K562 (cell line): ENCODE results near the gene CNTN3. TPM values are rescaled to one million over a fixed set of nuclear protein-coding genes. Genes with fewer than 3 reads are reported as not detected.

ENCODE experiments used
- ATAC-seq: fragments of 200-7000 bp; cut with Tn5 transposase; 3 replicates; pipeline ENCODE4 v1.9.1; 2020; ENCODE audit warnings: moderate library complexity
- BruUV-seq: library from RNA; stranded (reverse); fragments of 400-500 nt; replicated peaks from 2 replicates; lab custom pipeline; 2021; lab: Mats Ljungman, UMichigan
- CTCF ChIA-PET: fragments of 300-600 bp; formaldehyde crosslinking; extraction: SDS; loops from one replicate; lab custom pipeline; 2021; ENCODE audit warnings: low intra/inter-chr PET ratio; lab: Yijun Ruan, JAX
- POLR2A ChIA-PET: fragments of 300-600, 350-650 bp; sonication (Branson Sonifier 250); formaldehyde crosslinking; extraction: SDS; loops from one replicate; lab custom pipeline; 2021; ENCODE audit warnings: antibody characterized with exemption, inconsistent platforms; lab: Yijun Ruan, JAX
- DNase-seq, 4 experiments: peaks; one replicate each; pipeline versions ENCODE4 v3.0.0 to v3.0.0-alpha.2; 2011 to 2018; ENCODE audit warnings: low spot score in 3 of 4, mixed read lengths in 3 of 4; ENCODE audit errors: extremely low read depth in 1 of 4
- FAIRE-seq: peaks from 2 replicates; lab custom pipeline; 2011; peaks lifted over from hg19 to GRCh38; lab: Jason Lieb, UNC
- H2AFZ ChIP-seq: 2 replicates; pipeline ENCODE4 v1.6.0; 2011; ENCODE audit warnings: low read depth, low read length, control low read depth, inconsistent platforms
- H3K27ac ChIP-seq: fragments of 200-600 bp; 3 replicates; pipeline ENCODE4 v1.8.0; 2011; ENCODE audit warnings: low read depth, mild to moderate bottlenecking, control low read depth, inconsistent platforms, low read length, moderate library complexity, mixed read lengths; ENCODE audit errors: extremely low read depth
- H3K27me3 ChIP-seq, 2 experiments: fragments of 300-600 bp in 1 of 2; 2 replicates in 1 of 2; 3 replicates in 1 of 2; pipeline versions ENCODE4 v1.6.0 to v1.8.0; 2011; ENCODE audit warnings: inconsistent platforms in 2 of 2, low read length in 2 of 2, mild to moderate bottlenecking in 1 of 2, mixed read lengths in 1 of 2, moderate library complexity in 1 of 2; ENCODE audit not compliant: control insufficient read depth in 2 of 2, insufficient read depth in 2 of 2
- H3K36me3 ChIP-seq: fragments of 300-600 bp; 3 replicates; pipeline ENCODE4 v1.8.0; 2011; ENCODE audit warnings: mild to moderate bottlenecking, low read length, inconsistent platforms; ENCODE audit not compliant: control insufficient read depth, insufficient read depth
- H3K4me1 ChIP-seq, 2 experiments: fragments of 200-600 bp in 1 of 2; replicated peaks in 1 of 2; 2 replicates in 1 of 2; 3 replicates in 1 of 2; pipeline versions ENCODE4 v1.5.1 to v1.8.0; 2011; ENCODE audit warnings: inconsistent platforms in 2 of 2, low read length in 2 of 2, mild to moderate bottlenecking in 1 of 2, mixed read lengths in 1 of 2, moderate library complexity in 1 of 2; ENCODE audit not compliant: control insufficient read depth in 2 of 2, insufficient read depth in 2 of 2
- H3K4me2 ChIP-seq: 2 replicates; pipeline ENCODE4 v1.6.1; 2011; ENCODE audit warnings: low read length, control low read depth, inconsistent platforms, mixed read lengths; ENCODE audit not compliant: insufficient read depth
- H3K4me3 ChIP-seq: fragments of 200-600 bp; sonication (generic), shearing (Covaris generic); 2 replicates; pipeline ENCODE4 v1.5.1; 2016; ENCODE audit warnings: control low read depth, inconsistent platforms
- H3K79me2 ChIP-seq: fragments of 200-600 bp; 3 replicates; pipeline ENCODE4 v1.8.0; 2011; ENCODE audit warnings: low read length, inconsistent platforms; ENCODE audit not compliant: control insufficient read depth, insufficient read depth
- H3K9ac ChIP-seq, 2 experiments: 2 replicates each; pipeline versions ENCODE4 v1.6.0 to v1.6.1; 2011; ENCODE audit warnings: low read depth in 2 of 2, low read length in 2 of 2, control low read depth in 1 of 2, inconsistent platforms in 1 of 2, mild to moderate bottlenecking in 1 of 2, mixed read lengths in 1 of 2; ENCODE audit not compliant: insufficient read depth in 1 of 2
- H3K9me1 ChIP-seq: one replicate; pipeline ENCODE4 v1.6.0; 2011; ENCODE audit warnings: inconsistent platforms, mild to moderate bottlenecking, low read length, moderate library complexity; ENCODE audit not compliant: control insufficient read depth, insufficient read depth
- H3K9me3 ChIP-seq: replicated peaks from 2 replicates; pipeline ENCODE4 v1.5.1; 2011; ENCODE audit warnings: low read depth, low read length, inconsistent platforms; ENCODE audit not compliant: control insufficient read depth, insufficient read depth
- H4K20me1 ChIP-seq: replicated peaks from 2 replicates; pipeline ENCODE4 v1.6.1; 2011; ENCODE audit warnings: low read length, inconsistent platforms, mixed read lengths; ENCODE audit not compliant: control insufficient read depth, insufficient read depth
- DMBX1 ChIP-seq: fragments of 250-450 bp; sonication (Bioruptor Pico); IDR thresholded peaks from 2 replicates; pipeline ENCODE4 v1.8.0; 2022; ENCODE audit warnings: inconsistent platforms, mild to moderate bottlenecking, moderate library complexity, borderline replicate concordance
- FIP1L1 ChIP-seq: fragments of 200-400 bp; formaldehyde crosslinking; IDR thresholded peaks from 2 replicates; pipeline ENCODE4 v1.6.1; 2018; ENCODE audit warnings: mild to moderate bottlenecking, low read depth, low read length; ENCODE audit not compliant: poor library complexity, severe bottlenecking
- MAFG ChIP-seq: fragments of 450-650 bp; conservative IDR thresholded peaks from 2 replicates; pipeline ENCODE4 v1.6.1; 2016; ENCODE audit warnings: missing genetic modification characterization, missing compliant biosample characterization
- PCBP1 ChIP-seq: fragments of 200-400 bp; formaldehyde crosslinking; IDR thresholded peaks from 2 replicates; pipeline ENCODE4 v1.6.1; 2018; ENCODE audit warnings: mild to moderate bottlenecking, low read depth, low read length; ENCODE audit not compliant: poor library complexity, severe bottlenecking
- SAFB2 ChIP-seq: fragments of 200-400 bp; formaldehyde crosslinking; IDR thresholded peaks from 2 replicates; pipeline ENCODE4 v1.6.1; 2018; ENCODE audit warnings: borderline replicate concordance, low read length, low read depth, moderate library complexity; ENCODE audit not compliant: severe bottlenecking
- TAF7 ChIP-seq: fragments of 450-650 bp; IDR thresholded peaks from 2 replicates; pipeline ENCODE4 v1.6.1; 2016; ENCODE audit warnings: missing genetic modification characterization, missing compliant biosample characterization
- U2AF2 ChIP-seq: fragments of 200-400 bp; formaldehyde crosslinking; optimal IDR thresholded peaks from 2 replicates; pipeline ENCODE3; 2017; ENCODE audit warnings: low read depth, mild to moderate bottlenecking, low read length
- ZNF282 ChIP-seq: sonication (generic); formaldehyde crosslinking; IDR thresholded peaks from 2 replicates; pipeline ENCODE4 v1.8.1; 2023; ENCODE audit warnings: missing genetic modification reagents
- ZNF316 ChIP-seq: fragments of 450-650 bp; IDR thresholded peaks from 2 replicates; pipeline ENCODE4 v1.6.1; 2016
- ZNF584 ChIP-seq: fragments of 200-800 bp; sonication (Bioruptor generic); IDR thresholded peaks from 2 replicates; pipeline ENCODE4 v1.6.1; 2016; ENCODE audit warnings: low read depth, mild to moderate bottlenecking, missing genetic modification characterization, missing compliant biosample characterization
- in situ Hi-C: fragments of 300-500 bp; cut with MboI; formaldehyde crosslinking; loops from 4 replicates; pipeline ENCODE4 v1.15.0; 2018; ENCODE audit warnings: inconsistent platforms, mixed read lengths
- intact Hi-C: fragments of 100-400 bp; cut with micrococcal nuclease; formaldehyde crosslinking; loops from 2 replicates; pipeline ENCODE4 v1.14.2; 2022
- polyA plus RNA-seq, 8 experiments: library from polyadenylated mRNA; depleted of rRNA in 4 of 8; stranded (reverse) in 5 of 8; unstranded in 3 of 8; fragments of >200 nt; fragmentation: Nextera tagmentation in 2 of 8; fragmentation: Illumina TruSeq in 1 of 8; extraction: Ambion mirVana in 2 of 8; extraction: Trizol in 1 of 8; gene quantifications; 2 replicates each; pipeline versions ENCODE4 v1.2.1 to v1.2.3, GENCODE V29; 2011 to 2014; ENCODE audit warnings: inconsistent platforms in 1 of 8, missing spikeins in 1 of 8
- total RNA-seq, 7 experiments: library from RNA; depleted of rRNA in 6 of 7; stranded (reverse); fragments of >200 nt in 6 of 7; fragmentation: Illumina TruSeq in 2 of 7; extraction: Trizol in 2 of 7; gene quantifications; 2 replicates each; pipeline versions ENCODE4 v1.2.1 to v1.2.3, GENCODE V29; 2011 to 2021; ENCODE audit warnings: low replicate concordance in 1 of 7
- TF ChIP-seq, protein P1 (sequence below): fragments of 450-650 bp; formaldehyde crosslinking; IDR thresholded peaks from 2 replicates; pipeline ENCODE4 v1.4.0; 2022; ENCODE audit warnings: missing genetic modification characterization

The CNTN3 gene
- total and polyA plus RNA-seq, 9 of the 15 experiments (the other 6 are each of a cell fraction or from before 2014, with no cell fraction given), result 0.01 to 0.07 (median 0.03) TPM; not detected in 3

DNA sequence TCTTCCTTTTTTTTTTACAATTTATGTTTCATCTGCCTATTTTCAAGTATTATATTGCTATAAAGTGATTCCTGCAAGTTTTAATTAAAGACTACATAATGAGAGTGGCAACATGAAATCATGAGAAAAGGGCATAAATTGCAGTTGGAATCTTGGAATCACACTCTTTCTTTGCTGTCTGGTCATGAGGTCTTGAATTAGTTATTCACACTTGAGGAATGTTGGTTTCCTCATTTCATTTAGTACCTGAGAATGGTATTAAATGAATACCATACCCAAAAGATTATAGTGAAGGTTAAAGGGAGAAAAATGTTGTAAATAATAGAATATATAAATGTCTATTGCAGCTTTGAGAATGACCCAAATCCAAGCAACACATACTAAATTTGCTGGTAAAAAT, 25.8 kb upstream of the CNTN3 start:
- TF ChIP-seq ZNF282 (CRISPR knock-in tag) (no peak), U2AF2 (no peak), ZNF316 (no peak), DMBX1 (CRISPR knock-in tag) (no peak), ZNF584 (CRISPR knock-in tag) (no peak), FIP1L1 (no peak), MAFG (tag) (no peak), SAFB2 (no peak), PCBP1 (no peak), TAF7 (tag) (no peak)
- TF ChIP-seq, protein P1, sequence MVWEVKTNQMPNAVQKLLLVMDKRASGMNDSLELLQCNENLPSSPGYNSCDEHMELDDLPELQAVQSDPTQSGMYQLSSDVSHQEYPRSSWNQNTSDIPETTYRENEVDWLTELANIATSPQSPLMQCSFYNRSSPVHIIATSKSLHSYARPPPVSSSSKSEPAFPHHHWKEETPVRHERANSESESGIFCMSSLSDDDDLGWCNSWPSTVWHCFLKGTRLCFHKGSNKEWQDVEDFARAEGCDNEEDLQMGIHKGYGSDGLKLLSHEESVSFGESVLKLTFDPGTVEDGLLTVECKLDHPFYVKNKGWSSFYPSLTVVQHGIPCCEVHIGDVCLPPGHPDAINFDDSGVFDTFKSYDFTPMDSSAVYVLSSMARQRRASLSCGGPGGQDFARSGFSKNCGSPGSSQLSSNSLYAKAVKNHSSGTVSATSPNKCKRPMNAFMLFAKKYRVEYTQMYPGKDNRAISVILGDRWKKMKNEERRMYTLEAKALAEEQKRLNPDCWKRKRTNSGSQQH, result no peak
- intact Hi-C loops, result no loop called here
- DNase-seq, result no peak
- Histone ChIP-seq H2AFZ (no peak overlapping the region), H3K4me2 (no peak overlapping the region), H3K4me3 (no peak overlapping the region), H3K27ac (no peak overlapping the region), H3K36me3 (no peaks in the 10 kb centered on the region), H4K20me1 (no peaks in the 10 kb centered on the region), H3K27me3 (no peaks in the 10 kb centered on the region), H3K79me2 (no peaks in the 10 kb centered on the region), H3K9ac (no peak overlapping the region), H3K9me3 (no peaks in the 10 kb centered on the region), H3K4me1 (no peaks in the 10 kb centered on the region), H3K9me1 (no peaks in the 10 kb centered on the region)
- no TSS peak for BruUV-seq
- in situ Hi-C loops, result no loop called here
- FAIRE-seq, result no peak
- ChIA-PET CTCF (no interaction called here), POLR2A (no interaction called here)
- no peak for ATAC-seq
